ENCODE results near the gene ASTN2.
"Not testable (repeated sequence)": the region's sequence is repeated elsewhere in the genome, so short reads cannot be mapped to it uniquely, and the experiment has no call there.

Gene ASTN2

GRCh38 chr9:116459576-116459975 lies 955.3 kb downstream of the ASTN2 start:
- no peaks in the 10 kb centered on the region for H3K36me3 ChIP-seq (ENCODE audit: control insufficient read depth, low read length)
- H4K20me1 ChIP-seq (ENCODE audit: control insufficient read depth, insufficient read depth, low read depth, low read length) = no peaks in the 10 kb centered on the region
- H3K9me2 ChIP-seq (replicated peaks; ENCODE audit: control insufficient read depth, low read length) = no peaks in the 10 kb centered on the region
- no peak overlapping the region for H3K4me2 ChIP-seq (ENCODE audit: low read length)
- H3K4me1 ChIP-seq (ENCODE audit: control insufficient read depth, low read length) = no peaks in the 10 kb centered on the region
- H3K79me2 ChIP-seq (ENCODE audit: control insufficient read depth, low read length) = no peaks in the 10 kb centered on the region
- TF ChIP-seq EZH2phosphoT487 (IDR thresholded peaks at IDR 0.05; ENCODE audit: borderline replicate concordance, low read length) (no peak), CTCF (IDR thresholded peaks at IDR 0.05; ENCODE audit: low read depth, low read length, poor library complexity, severe bottlenecking) (no peak)
- H3K9me3 ChIP-seq (ENCODE audit: control insufficient read depth, insufficient read depth, low read length) = peaks cover 3% of the 10 kb centered on the region; the same call in 1 of the 2 replicates
- H3K4me3 ChIP-seq (ENCODE audit: low read length) = no peak overlapping the region
- H3K27me3 ChIP-seq (ENCODE audit: control insufficient read depth, low read length) = no peaks in the 10 kb centered on the region
- no peaks in the 10 kb centered on the region for H3F3A ChIP-seq (ENCODE audit: control insufficient read depth, insufficient read depth)
- no peak overlapping the region for H3K27ac ChIP-seq (ENCODE audit: low read depth, low read length)

- Histone ChIP-seq H3K27me3 (ENCODE audit: control insufficient read depth, low read length) (no peaks in the 10 kb centered on the region), H4K20me1 (ENCODE audit: control insufficient read depth, insufficient read depth, low read depth, low read length) (no peaks in the 10 kb centered on the region), H3K4me1 (ENCODE audit: control insufficient read depth, low read length) (no peaks in the 10 kb centered on the region), H3K79me2 (ENCODE audit: control insufficient read depth, low read length) (no peaks in the 10 kb centered on the region), H3K27ac (ENCODE audit: low read depth, low read length) (no peak overlapping the region), H3K4me3 (ENCODE audit: low read length) (no peak overlapping the region), H3K9me2 (replicated peaks; ENCODE audit: control insufficient read depth, low read length) (no peaks in the 10 kb centered on the region), H3K36me3 (ENCODE audit: control insufficient read depth, low read length) (no peaks in the 10 kb centered on the region), H3F3A (ENCODE audit: control insufficient read depth, insufficient read depth) (no peaks in the 10 kb centered on the region), H3K9me3 (ENCODE audit: control insufficient read depth, insufficient read depth, low read length) (peaks cover 3% of the 10 kb centered on the region; the same call in 1 of the 2 replicates), H3K4me2 (ENCODE audit: low read length) (no peak overlapping the region)
- TF ChIP-seq EZH2phosphoT487 (IDR thresholded peaks at IDR 0.05; ENCODE audit: borderline replicate concordance, low read length) (no peak), CTCF (IDR thresholded peaks at IDR 0.05; ENCODE audit: low read depth, low read length, poor library complexity, severe bottlenecking) (no peak)
Observed at GRCh38 chr9:116456490-116457088, 958.3 kb downstream of the ASTN2 start.

- not testable (repeated sequence) for H4K20me1 ChIP-seq (ENCODE audit: control insufficient read depth, insufficient read depth, low read depth, low read length); H3F3A ChIP-seq (ENCODE audit: control insufficient read depth, insufficient read depth); H3K4me2 ChIP-seq (ENCODE audit: low read length); H3K4me3 ChIP-seq (ENCODE audit: low read length); H3K27ac ChIP-seq (ENCODE audit: low read depth, low read length); H3K4me1 ChIP-seq (ENCODE audit: control insufficient read depth, low read length); H3K36me3 ChIP-seq (ENCODE audit: control insufficient read depth, low read length); H3K9me3 ChIP-seq (ENCODE audit: control insufficient read depth, insufficient read depth, low read length); H3K9me2 ChIP-seq (replicated peaks; ENCODE audit: control insufficient read depth, low read length); H3K27me3 ChIP-seq (ENCODE audit: control insufficient read depth, low read length); H3K79me2 ChIP-seq (ENCODE audit: control insufficient read depth, low read length)
Observed at GRCh38 chr9:116454539-116454938, 960.3 kb downstream of the ASTN2 start.

GRCh38 chr9:116453785-116454184 lies 961.1 kb downstream of the ASTN2 start:
- Histone ChIP-seq H3F3A (ENCODE audit: control insufficient read depth, insufficient read depth) (no peaks in the 10 kb centered on the region), H3K36me3 (ENCODE audit: control insufficient read depth, low read length) (no peaks in the 10 kb centered on the region), H3K4me2 (ENCODE audit: low read length) (no peak overlapping the region), H3K79me2 (ENCODE audit: control insufficient read depth, low read length) (no peaks in the 10 kb centered on the region), H3K27me3 (ENCODE audit: control insufficient read depth, low read length) (no peaks in the 10 kb centered on the region), H3K9me2 (replicated peaks; ENCODE audit: control insufficient read depth, low read length) (no peaks in the 10 kb centered on the region), H3K4me3 (ENCODE audit: low read length) (no peak overlapping the region), H3K9me3 (ENCODE audit: control insufficient read depth, insufficient read depth, low read length) (peaks cover 3% of the 10 kb centered on the region; the same call in 1 of the 2 replicates), H3K27ac (ENCODE audit: low read depth, low read length) (no peak overlapping the region), H3K4me1 (ENCODE audit: control insufficient read depth, low read length) (no peaks in the 10 kb centered on the region), H4K20me1 (ENCODE audit: control insufficient read depth, insufficient read depth, low read depth, low read length) (no peaks in the 10 kb centered on the region)
- TF ChIP-seq EZH2phosphoT487 (IDR thresholded peaks at IDR 0.05; ENCODE audit: borderline replicate concordance, low read length) = no peak
- TF ChIP-seq CTCF (IDR thresholded peaks at IDR 0.05; ENCODE audit: low read depth, low read length, poor library complexity, severe bottlenecking) = no peak

All from DOHH2 (cell line).